ENCODE data around the gene HOMER1. TPM values are rescaled to one million over a fixed set of nuclear protein-coding genes. Genes with fewer than 3 reads are reported as not detected.
A peak's percentile ranks its signal among the peaks of the same experiment; 100 is the strongest.

The HOMER1 gene
- total and polyA plus RNA-seq, 2 of the 13 experiments (the other 11 are each of a cell fraction or from before 2014, with no cell fraction given) = 5.3 to 24.8 TPM

DNA sequence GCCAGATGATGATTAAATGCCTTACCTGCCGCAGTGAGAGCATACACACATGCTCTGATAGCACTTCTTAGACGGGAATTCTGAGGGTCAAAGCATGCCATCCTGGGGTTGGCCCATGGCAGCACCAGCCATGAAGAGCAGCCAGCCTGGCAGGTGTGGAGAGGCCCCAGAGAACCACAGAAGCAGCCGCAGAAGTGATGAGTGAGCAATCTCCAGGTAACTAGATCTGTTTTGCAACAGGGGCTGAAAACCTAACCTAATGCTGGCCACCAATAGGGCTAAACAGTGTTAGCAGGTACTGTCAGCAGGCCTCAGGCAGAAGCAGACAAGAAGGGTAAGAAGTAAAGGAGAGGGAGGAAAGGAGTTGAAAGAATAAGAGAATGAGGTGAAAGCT lies 33.5 kb upstream of the HOMER1 start (continued):
- TF ChIP-seq SPEN (CRISPR knock-in tag; IDR thresholded peaks at IDR 0.05; ENCODE audit: low read depth) = peak; percentile 46; the same call in 1 of the 2 replicates
- TF ChIP-seq ZNF580 (CRISPR knock-in tag; IDR thresholded peaks at IDR 0.05; ENCODE audit: borderline replicate concordance, low read depth) = 0 out of 2 replicates have a peak, but pooled peaks have one; percentile 24
- TF ChIP-seq, protein P1, sequence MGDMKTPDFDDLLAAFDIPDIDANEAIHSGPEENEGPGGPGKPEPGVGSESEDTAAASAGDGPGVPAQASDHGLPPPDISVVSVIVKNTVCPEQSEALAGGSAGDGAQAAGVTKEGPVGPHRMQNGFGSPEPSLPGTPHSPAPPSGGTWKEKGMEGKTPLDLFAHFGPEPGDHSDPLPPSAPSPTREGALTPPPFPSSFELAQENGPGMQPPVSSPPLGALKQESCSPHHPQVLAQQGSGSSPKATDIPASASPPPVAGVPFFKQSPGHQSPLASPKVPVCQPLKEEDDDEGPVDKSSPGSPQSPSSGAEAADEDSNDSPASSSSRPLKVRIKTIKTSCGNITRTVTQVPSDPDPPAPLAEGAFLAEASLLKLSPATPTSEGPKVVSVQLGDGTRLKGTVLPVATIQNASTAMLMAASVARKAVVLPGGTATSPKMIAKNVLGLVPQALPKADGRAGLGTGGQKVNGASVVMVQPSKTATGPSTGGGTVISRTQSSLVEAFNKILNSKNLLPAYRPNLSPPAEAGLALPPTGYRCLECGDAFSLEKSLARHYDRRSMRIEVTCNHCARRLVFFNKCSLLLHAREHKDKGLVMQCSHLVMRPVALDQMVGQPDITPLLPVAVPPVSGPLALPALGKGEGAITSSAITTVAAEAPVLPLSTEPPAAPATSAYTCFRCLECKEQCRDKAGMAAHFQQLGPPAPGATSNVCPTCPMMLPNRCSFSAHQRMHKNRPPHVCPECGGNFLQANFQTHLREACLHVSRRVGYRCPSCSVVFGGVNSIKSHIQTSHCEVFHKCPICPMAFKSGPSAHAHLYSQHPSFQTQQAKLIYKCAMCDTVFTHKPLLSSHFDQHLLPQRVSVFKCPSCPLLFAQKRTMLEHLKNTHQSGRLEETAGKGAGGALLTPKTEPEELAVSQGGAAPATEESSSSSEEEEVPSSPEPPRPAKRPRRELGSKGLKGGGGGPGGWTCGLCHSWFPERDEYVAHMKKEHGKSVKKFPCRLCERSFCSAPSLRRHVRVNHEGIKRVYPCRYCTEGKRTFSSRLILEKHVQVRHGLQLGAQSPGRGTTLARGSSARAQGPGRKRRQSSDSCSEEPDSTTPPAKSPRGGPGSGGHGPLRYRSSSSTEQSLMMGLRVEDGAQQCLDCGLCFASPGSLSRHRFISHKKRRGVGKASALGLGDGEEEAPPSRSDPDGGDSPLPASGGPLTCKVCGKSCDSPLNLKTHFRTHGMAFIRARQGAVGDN (CRISPR knock-in tag; IDR thresholded peaks at IDR 0.05) = peak; percentile 75
- TF ChIP-seq ZNF124 (CRISPR knock-in tag; IDR thresholded peaks at IDR 0.05) = no peak
- TF ChIP-seq ERF (CRISPR knock-in tag; IDR thresholded peaks at IDR 0.05) = no peak
- TF ChIP-seq ZBTB20 (CRISPR knock-in tag; IDR thresholded peaks at IDR 0.05; ENCODE audit: borderline replicate concordance, low read depth) = no peak
- TF ChIP-seq NFYC (CRISPR knock-in tag; IDR thresholded peaks at IDR 0.05) = 0 out of 2 replicates have a peak, but pooled peaks have one; percentile 28
- TF ChIP-seq, protein P2, sequence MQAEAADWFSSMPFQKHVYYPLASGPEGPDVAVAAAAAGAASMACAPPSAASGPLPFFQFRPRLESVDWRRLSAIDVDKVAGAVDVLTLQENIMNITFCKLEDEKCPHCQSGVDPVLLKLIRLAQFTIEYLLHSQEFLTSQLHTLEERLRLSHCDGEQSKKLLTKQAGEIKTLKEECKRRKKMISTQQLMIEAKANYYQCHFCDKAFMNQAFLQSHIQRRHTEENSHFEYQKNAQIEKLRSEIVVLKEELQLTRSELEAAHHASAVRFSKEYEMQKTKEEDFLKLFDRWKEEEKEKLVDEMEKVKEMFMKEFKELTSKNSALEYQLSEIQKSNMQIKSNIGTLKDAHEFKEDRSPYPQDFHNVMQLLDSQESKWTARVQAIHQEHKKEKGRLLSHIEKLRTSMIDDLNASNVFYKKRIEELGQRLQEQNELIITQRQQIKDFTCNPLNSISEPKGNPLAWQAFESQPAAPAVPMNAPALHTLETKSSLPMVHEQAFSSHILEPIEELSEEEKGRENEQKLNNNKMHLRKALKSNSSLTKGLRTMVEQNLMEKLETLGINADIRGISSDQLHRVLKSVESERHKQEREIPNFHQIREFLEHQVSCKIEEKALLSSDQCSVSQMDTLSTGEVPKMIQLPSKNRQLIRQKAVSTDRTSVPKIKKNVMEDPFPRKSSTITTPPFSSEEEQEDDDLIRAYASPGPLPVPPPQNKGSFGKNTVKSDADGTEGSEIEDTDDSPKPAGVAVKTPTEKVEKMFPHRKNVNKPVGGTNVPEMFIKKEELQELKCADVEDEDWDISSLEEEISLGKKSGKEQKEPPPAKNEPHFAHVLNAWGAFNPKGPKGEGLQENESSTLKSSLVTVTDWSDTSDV (CRISPR knock-in tag; IDR thresholded peaks at IDR 0.05) = no peak
- peak; percentile 69 to 78 for TF ChIP-seq MAFK (conservative IDR thresholded peaks at IDR 0.05 in 1 of 2, IDR thresholded peaks at IDR 0.05 in 1 of 2; ENCODE audit: low read length in 2 of 2)
- peak; percentile 30; the same call in 1 of the 2 replicates for TF ChIP-seq CEBPB (IDR thresholded peaks at IDR 0.05; ENCODE audit: borderline replicate concordance, low read depth, low read length)
- TF ChIP-seq RBM39 (IDR thresholded peaks at IDR 0.05; ENCODE audit: low read depth, low read length, poor library complexity, severe bottlenecking) = no peak
- 0 out of 2 replicates have a peak, but pooled peaks have one; percentile 33 for TF ChIP-seq ZNF44 (CRISPR knock-in tag; IDR thresholded peaks at IDR 0.05)
- TF ChIP-seq, protein P3, sequence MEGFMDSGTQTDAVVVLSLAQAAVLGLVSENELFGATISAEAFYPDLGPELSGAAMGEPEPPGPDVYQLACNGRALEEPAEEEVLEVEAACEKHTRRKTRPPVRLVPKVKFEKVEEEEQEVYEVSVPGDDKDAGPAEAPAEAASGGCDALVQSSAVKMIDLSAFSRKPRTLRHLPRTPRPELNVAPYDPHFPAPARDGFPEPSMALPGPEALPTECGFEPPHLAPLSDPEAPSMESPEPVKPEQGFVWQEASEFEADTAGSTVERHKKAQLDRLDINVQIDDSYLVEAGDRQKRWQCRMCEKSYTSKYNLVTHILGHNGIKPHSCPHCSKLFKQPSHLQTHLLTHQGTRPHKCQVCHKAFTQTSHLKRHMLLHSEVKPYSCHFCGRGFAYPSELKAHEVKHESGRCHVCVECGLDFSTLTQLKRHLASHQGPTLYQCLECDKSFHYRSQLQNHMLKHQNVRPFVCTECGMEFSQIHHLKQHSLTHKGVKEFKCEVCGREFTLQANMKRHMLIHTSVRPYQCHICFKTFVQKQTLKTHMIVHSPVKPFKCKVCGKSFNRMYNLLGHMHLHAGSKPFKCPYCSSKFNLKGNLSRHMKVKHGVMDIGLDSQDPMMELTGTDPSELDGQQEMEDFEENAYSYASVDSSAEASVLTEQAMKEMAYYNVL (CRISPR knock-in tag; IDR thresholded peaks at IDR 0.05; ENCODE audit: borderline replicate concordance) = 0 out of 2 replicates have a peak, but pooled peaks have one; percentile 9
- TF ChIP-seq MAX (IDR thresholded peaks at IDR 0.05) = 0 out of 2 replicates have a peak, but pooled peaks have one; percentile 3
- no peak for TF ChIP-seq ZNF232 (CRISPR knock-in tag; IDR thresholded peaks at IDR 0.05; ENCODE audit: borderline replicate concordance)
- TF ChIP-seq ZSCAN25 (CRISPR knock-in tag; IDR thresholded peaks at IDR 0.05) = 0 out of 2 replicates have a peak, but pooled peaks have one; percentile 8
- peak; percentile 33; the same call in 1 of the 2 replicates for TF ChIP-seq ZNF292 (CRISPR knock-in tag; IDR thresholded peaks at IDR 0.05; ENCODE audit: borderline replicate concordance, low read depth)
- TF ChIP-seq ZNF331 (CRISPR knock-in tag; IDR thresholded peaks at IDR 0.05) = peak; percentile 20; the same call in 1 of the 2 replicates
- 0 out of 2 replicates have a peak, but pooled peaks have one; percentile 52 for TF ChIP-seq ZNF670 (CRISPR knock-in tag; IDR thresholded peaks at IDR 0.05; ENCODE audit: borderline replicate concordance)
- no peak for TF ChIP-seq SOX6 (IDR thresholded peaks at IDR 0.05)
- 0 out of 2 replicates have a peak, but pooled peaks have one; percentile 5 for TF ChIP-seq SOX6 (CRISPR knock-in tag; IDR thresholded peaks at IDR 0.05)
